CD4-positive, alpha-beta T cell treated with Interferon gamma for 1 hour (primary cell): ENCODE measurements around the gene NCKIPSD.

Experiments used
- DNase-seq: peaks from one replicate; pipeline ENCODE4 v3.0.0-alpha.2; 2020

The NCKIPSD gene

DNA sequence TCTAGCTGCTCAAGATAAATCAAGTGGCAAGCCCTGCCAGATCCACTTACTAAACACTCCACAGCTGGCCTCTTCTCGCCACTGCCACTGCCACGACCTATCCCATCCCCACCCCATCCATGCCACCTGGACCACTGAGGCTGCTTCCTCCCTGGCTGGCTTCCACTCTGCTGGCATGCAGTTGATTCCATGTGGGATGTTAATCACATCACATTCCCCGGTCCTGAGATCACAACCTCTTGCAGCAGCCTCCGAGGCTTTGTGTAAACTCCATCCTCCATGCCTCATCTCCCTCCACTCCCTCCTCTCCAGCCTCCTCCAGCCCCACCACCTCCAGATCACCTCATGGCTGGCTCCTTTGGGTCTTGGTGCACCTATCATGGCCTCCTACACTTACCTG is 7.7 kb downstream of the NCKIPSD start:
- no peak for DNase-seq

DNA sequence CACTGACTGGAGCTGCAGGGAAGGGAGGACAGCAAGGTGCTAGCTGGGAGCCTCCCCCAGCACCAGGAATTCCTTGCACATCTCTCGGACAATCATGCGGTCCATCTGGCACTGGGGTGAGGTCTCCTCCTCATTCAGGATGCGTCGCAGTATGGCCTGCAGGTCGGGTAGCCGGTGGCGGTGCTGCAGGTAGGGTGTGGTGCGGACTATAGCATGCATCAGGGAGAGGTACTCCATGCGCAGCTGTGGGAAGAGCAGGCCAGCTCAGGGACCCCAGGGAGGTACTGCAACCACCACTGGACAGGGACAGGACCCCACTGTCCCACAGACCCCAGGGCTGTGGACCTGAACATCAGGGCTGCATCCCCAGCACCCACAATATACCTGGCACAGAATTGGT is 11.2 kb downstream of the NCKIPSD start:
- DNase-seq, result no peak

DNA sequence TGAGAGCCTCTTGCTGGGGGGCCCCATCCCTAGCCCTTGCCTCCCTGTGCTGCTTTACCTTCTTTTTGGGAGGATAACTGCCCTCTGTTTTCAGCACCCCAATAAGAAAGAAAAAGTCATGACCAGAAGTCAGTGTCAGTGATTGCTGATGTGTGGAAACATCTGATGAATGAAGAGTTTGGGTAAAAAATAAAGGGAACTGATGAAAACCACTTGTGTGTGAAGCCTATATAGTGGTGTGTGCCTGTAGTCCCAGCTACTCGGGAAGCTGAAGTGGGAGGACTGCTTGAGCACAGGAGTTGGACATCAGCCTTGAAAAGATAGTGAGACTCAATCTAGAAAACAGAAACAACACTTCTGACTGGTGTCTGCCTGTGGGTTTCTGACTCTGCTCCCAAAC is 13.2 kb downstream of the NCKIPSD start:
- no peak for DNase-seq

DNA sequence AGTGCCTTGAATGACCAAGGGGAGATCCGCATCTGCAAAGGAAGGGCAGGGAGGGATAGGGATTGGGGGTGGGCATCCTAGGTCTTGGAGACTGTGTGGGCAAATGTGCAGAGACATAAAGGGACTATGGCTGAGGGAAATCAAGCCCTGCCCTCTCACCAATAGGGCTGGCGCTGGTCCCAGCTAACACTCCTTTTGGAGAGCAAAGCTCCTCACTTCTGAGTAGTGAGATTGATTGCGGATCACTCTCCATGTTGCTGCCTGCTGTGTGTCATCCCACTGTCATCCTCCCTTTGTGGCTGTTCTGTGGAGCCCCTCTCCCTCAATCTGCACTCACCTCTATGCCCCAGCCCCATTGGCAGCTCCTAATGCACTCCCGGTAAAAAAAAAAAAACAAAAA is 20.8 kb downstream of the NCKIPSD start:
- DNase-seq, result no peak

DNA sequence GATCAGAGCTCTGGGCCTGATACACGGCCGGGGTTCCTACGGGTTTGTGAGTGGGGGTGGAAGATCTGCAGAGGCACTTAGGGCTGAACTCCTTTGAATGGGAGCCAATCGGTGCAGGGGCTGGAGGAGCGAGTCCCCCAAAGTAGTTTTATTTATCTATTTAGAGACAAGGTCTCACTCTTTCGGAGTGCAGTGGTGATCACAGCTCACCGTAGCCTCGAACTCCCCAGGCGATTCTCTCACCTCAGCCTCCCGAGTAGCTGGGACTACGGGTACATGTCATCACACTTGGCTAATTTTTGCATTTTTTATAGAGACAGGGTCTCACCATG is 21.4 kb downstream of the NCKIPSD start:
- DNase-seq, result no peak

DNA sequence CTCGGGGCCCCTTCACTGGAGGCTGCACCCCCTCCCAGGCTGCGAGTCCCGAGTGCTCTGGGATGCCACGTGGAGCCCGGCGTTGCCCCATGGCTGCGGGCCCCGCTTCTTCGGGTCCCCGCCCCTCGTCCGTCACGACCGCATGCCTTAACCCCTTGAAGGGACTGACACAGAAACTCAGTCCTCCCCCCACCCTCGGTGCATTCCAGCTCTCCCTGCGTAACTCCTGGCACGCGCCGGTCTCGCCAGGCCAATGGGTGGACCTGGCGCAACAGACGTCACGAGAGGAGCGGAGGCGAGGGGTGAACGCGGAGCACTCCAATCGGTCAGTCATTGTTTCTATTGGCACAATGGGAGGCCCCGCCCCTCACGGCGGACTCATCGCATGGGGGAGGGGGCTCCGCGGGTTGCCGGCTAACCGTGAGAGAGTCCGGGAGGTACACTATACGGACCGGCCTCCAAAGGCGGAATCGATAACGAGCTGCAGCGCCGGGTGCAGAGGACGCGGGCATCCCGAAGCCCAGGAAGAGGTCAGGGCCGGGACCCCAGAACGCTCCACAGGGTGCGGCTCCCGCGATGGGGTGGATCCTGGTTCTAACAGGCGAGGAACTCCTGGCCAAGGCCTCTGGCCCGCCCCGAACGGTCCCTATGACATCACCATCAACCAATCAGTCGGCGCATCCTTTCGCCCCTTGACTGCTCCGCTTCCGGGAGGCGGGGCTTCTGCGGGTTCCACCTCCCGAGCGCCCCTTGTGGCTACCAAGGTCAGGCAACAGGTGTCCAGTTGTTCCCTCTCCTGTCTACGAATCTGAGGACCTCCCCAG is 22.0 kb downstream of the NCKIPSD start:
- peak; percentile 90 for DNase-seq

DNA sequence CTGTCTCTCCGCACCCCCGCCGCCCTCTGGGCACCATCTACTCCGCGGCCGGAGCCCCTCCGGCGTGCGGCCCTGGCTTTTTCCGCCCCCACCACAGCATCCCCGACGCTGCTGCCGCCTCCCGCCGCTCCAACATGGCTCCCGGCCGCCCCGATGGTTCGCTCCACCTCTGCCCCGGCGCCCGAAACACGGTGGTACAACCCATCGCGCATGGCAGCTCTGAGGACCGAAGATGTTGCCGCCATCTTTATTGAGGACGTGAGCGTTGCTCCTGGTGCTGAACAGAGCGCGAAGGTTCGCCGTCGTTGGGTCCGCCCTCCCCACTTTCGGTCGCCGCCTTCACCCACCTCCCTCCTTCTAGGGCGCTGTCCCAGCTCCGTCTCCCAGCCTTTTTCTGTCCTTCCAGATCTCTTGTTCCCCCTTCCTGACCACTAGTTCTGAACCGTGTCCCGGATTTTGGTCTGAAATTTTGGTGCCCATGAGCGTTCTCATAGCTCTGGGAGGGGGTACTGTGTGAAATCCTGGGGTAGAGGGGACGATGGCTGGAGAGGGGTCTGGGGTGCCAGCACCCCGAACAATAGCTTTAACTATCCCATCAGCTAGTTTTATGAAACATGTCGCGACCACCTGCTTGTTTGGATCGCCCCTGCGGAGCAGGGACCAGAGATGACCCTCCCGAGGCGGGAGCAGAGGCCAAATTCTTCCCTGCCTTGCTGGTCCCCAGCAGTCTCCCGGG is 22.8 kb downstream of the NCKIPSD start, which contains the start of gene CELSR3:
TSS of gene CELSR3 (minus strand) at position 134 of the 736 bp plus-strand sequence. CDS start 252 bp downstream, outside the sequence.
- peak; percentile 61 for DNase-seq

DNA sequence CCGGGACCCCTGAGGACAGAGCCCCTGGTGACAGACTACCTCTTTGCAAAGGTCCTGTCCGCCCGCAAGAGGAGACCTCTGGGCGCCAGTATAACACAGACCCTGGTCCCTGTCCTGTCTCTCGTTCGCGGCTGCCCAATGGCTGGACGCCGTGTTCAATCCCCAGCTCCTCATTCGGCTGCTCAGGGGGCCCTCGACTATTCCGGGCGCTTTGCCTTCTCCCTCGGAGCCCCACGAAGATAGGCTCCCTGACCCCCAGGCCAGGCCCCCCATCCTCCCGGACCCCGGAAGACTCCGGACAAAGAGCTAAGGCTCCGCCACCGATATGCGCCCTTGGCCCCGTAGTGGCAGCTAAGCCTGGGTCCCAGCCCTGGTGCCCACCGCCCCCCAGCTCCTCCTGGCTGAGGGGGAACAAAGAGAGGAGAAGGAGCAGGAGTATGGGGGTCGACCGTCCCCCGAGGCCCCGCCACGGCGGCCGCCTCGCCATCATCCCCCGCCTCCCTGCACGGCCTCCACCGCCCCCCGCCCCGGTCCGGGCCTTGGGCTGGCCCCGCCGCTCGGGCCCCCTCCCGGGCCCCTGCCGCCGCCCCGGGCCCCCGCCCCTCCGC is 23.5 kb downstream of the NCKIPSD start:
- DNase-seq, result no peak

DNA sequence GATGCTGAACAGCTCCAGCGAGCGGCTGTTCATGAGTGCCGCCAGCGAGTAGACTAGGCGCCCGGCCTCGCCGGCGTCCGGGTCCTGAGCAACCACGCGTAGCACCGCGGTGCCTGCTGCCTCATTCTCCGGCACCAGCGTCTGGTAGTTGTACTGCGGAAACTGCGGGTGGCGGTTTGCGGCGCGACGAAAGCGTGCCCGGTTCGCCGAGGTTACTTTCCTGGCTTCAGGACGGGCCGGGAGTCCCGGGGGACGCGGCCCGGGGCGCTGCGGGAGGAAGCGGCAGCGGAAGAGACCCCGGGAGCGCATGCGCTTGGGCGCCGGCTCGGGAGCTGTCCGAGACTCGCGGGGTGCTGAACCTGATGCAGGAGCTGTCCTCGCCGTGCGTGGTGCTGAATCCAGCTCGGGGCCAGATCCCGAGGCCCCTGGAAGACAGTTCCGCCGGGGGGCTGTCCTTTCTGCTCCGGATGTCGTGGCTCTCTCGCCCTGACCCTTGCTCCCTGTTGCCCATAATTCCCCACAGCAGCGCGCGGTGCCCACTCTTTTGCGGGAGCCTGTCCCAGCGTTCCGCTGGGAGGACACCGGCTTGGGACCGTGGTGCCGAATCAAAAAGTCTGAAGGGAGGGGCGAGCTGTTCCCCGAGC is 24.1 kb downstream of the NCKIPSD start:
- DNase-seq, result peak; percentile 39

DNA sequence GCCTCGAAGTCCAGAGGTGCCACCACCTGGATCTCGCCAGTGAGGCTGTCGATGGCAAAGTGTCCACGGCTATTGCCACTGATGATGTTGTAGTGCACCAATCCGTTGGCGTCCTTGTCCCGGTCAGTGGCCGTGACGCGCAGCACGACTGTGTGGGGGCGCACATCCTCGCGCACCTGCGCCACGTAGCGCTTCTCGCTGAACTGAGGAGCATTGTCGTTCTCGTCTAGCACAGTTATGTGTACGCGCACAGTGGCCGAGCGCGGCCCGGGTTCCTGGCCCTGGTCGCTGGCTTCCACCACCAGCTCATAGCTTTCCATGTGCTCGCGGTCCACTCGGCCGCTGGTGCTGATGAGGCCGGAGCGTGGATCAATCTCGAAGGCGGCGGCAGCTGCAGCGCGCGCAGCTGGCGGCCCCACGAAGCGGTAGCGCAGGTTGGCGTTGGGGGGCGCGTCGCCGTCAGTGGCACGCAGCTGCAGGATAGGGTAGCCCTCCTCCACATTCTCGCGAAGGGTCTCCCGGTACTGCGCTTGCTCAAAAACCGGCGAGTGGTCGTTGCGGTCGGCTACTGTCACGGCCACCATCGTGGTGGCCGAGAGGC is 24.8 kb downstream of the NCKIPSD start:
- no peak for DNase-seq

DNA sequence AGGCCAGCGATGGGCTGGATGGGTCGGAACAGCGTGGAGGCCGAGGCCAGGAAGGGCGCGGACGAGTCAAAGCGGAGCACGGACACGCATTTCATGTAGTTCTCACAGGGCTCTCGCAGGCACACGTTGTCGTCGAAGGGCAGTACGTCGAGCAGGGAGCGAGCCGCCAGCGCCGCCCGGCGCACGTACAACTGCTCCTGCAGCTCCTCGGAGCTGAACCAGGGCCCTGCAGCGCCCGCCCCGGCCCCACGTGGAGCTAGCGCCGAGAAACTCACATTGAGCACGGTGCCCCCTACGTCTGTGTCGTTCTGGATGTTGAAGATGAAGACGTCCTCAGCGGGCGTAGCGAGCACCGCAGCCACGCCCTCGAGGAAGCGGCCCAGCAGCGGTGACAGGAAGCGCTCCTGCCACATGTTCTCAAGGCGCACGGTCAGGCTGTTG is 28.9 kb downstream of the NCKIPSD start:
- peak; percentile 23 for DNase-seq

DNA sequence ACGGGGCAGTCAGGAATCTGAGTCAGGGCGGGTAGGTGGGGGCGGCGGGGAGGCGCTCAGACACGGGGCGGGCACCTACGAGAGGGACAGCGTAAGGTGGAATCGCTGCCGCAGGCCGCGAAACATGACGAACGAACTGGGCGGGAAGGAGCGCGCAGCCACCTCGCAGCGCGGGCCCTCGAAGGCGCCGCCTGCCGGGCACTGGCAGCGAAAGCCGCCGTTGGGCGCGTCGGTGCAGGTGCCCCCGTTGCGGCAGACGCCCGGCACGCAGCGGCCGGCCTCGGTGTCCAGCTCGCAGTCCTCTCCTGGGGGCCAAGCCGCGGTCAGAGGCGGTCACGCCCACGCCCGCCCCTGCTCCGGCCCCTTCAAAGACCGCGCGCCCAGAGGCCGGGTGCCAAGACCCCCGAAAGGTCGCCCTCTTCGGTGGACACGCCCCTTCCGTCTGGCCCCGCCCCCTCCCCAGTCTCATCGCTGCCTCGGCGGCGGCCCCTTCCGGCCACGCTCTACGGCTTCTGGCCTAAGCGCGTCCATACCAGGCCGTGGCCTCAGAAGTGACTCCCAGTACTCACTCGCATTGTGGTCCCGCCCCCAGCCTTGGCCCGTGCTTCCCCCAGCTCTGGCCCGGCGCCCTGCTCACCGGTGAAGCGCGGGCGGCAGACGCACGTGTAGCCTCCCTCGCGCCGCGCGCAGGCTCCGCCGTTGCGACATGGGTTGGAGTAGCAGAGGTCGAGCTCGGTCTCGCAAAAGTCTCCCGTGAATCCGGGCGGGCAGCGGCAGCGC is 29.5 kb downstream of the NCKIPSD start:
- peak; percentile 84 for DNase-seq

DNA sequence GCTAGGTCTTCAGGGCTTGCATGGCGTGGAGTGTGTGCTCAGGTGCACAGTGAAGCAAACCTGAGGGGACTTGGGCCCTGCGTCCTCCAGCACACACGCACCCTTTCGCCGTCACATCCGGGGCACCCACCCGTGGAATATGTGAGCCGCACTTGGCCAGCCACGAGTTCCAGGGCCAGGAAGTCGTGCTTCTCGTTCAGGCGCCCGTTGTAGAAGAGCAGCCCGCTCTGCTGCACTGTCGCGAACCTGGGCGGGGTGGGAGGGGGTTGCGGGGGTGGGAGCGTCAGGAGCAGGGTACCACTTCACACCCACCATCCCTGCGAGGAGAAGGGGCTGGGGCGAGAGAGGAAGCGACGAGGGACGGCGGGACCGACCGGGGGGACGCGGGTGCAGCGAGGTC is 30.1 kb downstream of the NCKIPSD start:
- peak; percentile 42 for DNase-seq

DNA sequence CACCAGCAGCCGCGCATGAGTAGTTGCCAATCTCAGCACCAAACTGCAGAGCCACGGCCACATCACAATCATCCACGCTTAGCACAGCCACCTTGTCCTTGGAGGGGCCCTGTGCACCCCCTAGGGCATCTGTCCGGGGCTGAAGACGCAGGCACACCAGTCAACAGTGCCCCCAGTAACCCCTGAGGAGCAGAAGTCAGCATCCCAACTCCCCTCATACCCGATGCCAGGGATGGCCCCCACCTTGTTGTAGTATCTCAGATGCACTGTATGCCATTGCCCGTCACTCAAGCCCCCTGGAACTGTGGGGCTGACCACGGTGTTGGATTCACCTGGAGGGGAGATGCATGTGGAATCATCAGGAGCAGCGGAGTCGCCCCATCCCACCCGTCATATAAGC is 30.7 kb downstream of the NCKIPSD start:
- no peak for DNase-seq

DNA sequence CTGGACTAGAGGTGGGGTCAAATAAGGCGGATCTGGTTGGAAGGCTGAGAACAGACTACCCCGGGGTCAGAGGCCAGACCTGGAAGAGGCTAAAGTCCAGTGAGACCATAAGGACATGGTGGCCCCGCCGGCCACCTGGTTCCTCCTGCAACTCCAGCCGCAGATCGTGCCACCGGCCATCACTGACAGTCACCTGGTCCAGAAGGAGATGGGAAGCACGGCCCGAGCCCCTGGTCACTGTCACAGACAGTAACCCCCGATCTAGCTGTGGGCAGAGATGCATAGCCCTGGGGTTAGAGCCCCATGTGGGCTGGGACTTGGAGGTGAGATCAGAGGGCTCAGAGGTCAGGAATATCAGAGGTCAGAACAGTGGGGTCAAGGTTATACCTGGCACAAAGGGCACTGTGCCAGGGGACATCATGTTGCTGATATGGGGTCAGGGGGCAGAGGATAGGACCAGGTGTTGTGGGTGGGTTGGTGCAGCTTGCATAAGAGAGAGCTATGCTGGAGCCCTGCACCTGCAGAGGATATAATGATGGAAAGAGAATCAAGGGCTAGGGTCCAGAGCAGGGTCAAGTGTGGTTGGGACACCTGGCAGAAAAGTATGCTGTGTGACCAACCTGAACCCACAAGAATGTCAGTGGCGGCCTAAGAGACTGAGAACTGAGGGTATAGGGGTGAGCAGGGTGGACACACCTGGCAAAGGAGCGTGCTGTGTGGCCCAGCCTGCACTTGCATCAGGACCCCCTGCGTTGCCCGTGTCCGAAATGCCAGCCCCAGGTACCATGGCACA is 32.6 kb downstream of the NCKIPSD start:
- DNase-seq, result no peak

DNA sequence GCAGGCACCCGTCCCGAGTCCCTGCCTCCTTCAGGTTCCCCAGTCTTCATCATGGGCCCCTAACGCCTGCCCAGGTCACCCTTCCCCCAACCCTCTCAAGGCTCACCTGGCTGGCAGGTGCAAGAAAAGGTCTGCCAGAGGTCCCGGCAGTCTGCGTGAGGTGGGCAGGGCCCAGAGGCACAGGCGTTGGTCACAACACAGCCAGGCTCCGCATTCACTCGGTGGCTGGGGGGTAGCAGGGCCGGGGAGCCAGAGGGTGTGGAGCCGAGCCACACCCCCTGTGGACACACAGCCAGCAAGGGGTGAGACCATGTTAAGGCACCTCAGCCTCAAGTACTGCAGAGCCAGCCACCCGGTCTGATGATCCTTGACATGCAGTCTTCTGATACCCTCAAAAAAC is 33.9 kb downstream of the NCKIPSD start:
- DNase-seq, result no peak

DNA sequence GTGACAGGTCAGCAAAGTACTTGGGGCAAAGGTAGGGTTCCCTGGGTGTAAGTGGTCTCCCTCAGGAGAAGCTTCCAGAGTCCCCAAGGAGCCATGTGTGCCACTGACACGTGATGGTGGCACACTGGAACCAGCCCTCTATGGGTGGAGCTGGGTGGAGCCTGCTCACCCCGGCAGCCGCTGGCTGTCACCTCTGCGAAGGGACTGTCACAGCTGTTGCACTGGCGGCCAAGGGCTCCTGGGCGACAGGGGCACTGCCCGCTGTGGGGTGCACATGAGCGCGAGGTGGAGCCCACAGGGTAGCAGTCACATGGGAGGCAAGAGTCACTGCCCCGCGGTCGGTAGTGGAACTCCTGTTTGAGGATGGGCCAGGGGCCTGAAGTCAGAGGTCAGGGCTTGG is 35.0 kb downstream of the NCKIPSD start:
- DNase-seq, result no peak

DNA sequence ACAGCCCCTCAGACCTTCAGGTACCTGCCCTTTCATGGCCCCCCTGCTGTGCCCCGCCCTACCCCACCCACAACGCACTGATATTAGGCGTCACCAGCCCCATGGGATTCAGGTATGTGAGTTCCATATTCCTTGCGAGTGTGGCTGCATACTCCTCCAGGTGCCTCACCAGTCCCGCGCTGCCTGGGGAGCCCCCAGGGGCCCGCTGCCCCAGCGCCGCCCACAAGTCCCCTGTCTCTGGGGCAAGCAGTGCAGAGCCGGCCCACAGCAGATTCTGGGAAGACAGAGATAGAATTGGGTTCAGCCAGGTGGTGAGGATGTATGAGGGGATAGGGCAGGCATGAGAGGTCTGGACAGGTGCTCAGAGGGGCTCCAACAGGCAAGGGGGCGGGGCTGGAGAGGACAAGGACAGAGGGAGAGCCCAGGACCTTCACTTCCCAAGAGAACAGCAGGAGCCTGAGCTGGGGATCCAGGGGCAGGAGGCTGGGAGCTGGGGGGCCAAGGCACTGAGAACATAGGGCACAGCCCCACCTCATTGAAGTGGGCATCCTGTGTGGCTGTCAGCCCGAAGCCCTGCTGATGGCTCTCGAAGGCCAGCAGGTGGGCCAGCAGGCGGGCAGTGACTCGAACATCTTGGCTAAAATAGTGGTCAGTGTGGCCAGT is 37.4 kb downstream of the NCKIPSD start:
- DNase-seq, result no peak

DNA sequence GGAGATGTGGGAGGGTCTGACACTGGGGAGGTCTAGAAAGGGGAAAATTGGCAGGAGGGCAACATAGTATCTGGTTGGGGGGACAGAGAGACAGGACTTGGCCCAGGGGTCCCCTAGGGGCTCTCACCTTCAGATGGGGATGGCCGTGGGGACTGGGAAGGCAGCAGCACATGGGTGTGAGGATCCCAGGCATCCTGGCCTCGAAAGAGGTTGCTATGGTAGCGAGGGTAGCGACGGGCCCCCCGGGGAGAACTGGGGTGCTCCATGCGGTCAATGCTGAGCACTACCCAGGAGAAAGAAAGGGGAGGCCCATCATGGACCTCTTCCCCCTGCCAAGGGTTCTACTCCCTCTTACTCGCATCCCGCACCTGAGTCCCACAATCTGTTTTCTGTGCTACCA is 38.0 kb downstream of the NCKIPSD start:
- no peak for DNase-seq

DNA sequence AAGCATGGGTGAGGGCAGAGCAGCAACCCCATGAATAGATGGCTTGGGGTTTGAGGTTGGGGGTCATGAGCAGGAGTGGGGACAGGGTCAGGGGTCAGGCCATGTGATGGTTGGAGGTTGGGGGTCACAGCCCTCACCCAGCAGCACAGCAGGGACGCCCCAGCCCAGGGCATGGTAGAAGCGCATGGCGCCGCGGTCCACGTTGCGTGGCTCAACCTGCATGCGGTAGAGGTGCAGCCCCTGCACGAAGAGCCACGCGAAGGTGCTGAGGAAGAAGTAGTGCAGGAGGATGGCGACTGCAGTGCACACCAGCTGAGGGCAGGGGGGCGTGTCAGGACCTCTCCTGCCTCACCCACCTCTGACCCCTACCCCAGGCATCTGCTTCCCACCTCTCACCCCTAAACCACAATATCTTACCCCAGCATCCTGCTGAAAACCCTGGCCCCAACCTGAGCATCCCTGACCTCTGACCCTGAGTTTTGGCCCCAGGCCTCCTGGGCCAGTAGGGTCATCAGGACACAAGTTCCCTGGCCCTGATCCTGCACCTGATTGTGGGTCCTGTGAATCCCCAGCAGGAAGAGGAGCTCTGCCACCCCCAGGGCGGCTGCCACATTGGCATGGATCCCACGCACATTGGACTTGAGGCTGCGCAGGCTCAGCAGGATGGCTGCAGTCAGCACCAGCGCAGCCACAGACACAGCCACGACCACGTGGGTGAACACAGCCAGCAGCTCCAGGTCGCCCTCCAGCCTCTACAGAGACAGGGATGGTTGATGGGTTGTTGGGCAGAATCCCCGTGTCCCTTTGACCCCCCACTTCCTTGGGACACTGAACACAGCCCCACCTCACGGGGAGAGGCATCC is 40.6 kb downstream of the NCKIPSD start:
- DNase-seq, result no peak
